SU-DHL-6 (cell line): ENCODE data around the gene AP5Z1.
A peak's percentile ranks its signal among the peaks of the same experiment; 100 is the strongest.

Source experiments
- H2AFZ ChIP-seq: fragments of 200-600 bp; sonication (generic); 2 replicates; pipeline ENCODE4 v1.6.1; 2014; ENCODE audit warnings: low read depth, mild to moderate bottlenecking, moderate library complexity, mixed read lengths, antibody characterized with exemption, low read length; ENCODE audit not compliant: severe bottlenecking
- H3F3A ChIP-seq: fragments of 200-600 bp; shearing (Covaris generic); 2 replicates; pipeline ENCODE4 v1.6.0; 2016; ENCODE audit warnings: antibody characterized with exemption, mild to moderate bottlenecking; ENCODE audit not compliant: insufficient read depth
- H3K27ac ChIP-seq: fragments of 200-600 bp; sonication (generic); 2 replicates; pipeline ENCODE4 v1.5.1; 2016; ENCODE audit warnings: low read depth, mild to moderate bottlenecking, low read length, moderate library complexity, mixed read lengths
- H3K27me3 ChIP-seq: fragments of 200-600 bp; sonication (generic), shearing (Covaris generic); 2 replicates; pipeline ENCODE4 v1.6.0; 2014; ENCODE audit warnings: mild to moderate bottlenecking, low read length
- H3K36me3 ChIP-seq: fragments of 200-600 bp; sonication (generic); 2 replicates; pipeline ENCODE4 v1.6.1; 2014; ENCODE audit warnings: mild to moderate bottlenecking, low read length, mixed read lengths
- H3K4me2 ChIP-seq: fragments of 300-600, 200-600 bp; shearing (Covaris generic), sonication (generic); 2 replicates; pipeline ENCODE4 v1.6.0; 2014; ENCODE audit warnings: low read length, low read depth, mild to moderate bottlenecking; ENCODE audit not compliant: poor library complexity, severe bottlenecking
- H3K4me3 ChIP-seq: fragments of 200-600 bp; sonication (generic); 2 replicates; pipeline ENCODE4 v1.5.1; 2014; ENCODE audit warnings: antibody characterized with exemption, low read length, mild to moderate bottlenecking, mixed read lengths; ENCODE audit not compliant: insufficient read depth, poor library complexity, severe bottlenecking
- H3K79me2 ChIP-seq: fragments of 200-600 bp; sonication (generic); 2 replicates; pipeline ENCODE4 v1.6.1; 2014; ENCODE audit warnings: mild to moderate bottlenecking, low read length, moderate library complexity; ENCODE audit not compliant: insufficient read depth
- H3K9ac ChIP-seq: fragments of 200-600 bp; sonication (generic); 2 replicates; pipeline ENCODE4 v1.7.0; 2014; ENCODE audit warnings: mild to moderate bottlenecking, low read length
- H3K9me2 ChIP-seq: fragments of 200-600 bp; sonication (generic); replicated peaks from 2 replicates; pipeline ENCODE4 v1.6.1; 2014; ENCODE audit warnings: low read length; ENCODE audit not compliant: insufficient read depth
- H3K9me3 ChIP-seq: fragments of 200-600 bp; sonication (generic); 2 replicates; pipeline ENCODE4 v1.6.1; 2014; ENCODE audit warnings: low read length, mixed read lengths; ENCODE audit not compliant: insufficient read depth
- H4K20me1 ChIP-seq: fragments of 200-600 bp; sonication (generic); 2 replicates; pipeline ENCODE4 v1.6.1; 2014; ENCODE audit warnings: low read depth, mild to moderate bottlenecking, antibody characterized with exemption, low read length, moderate library complexity, mixed read lengths
- EZH2phosphoT487 ChIP-seq: fragments of 200-600 bp; sonication (generic), shearing (Covaris generic); conservative IDR thresholded peaks from 2 replicates; pipeline ENCODE4 v1.6.1; 2018; ENCODE audit warnings: mild to moderate bottlenecking, antibody characterized with exemption, low read length, moderate library complexity, mixed read lengths
- TF ChIP-seq, protein P1 (sequence below): fragments of 200-600 bp; sonication (generic); IDR thresholded peaks from one replicate; pipeline ENCODE4 v1.5.1; 2017; ENCODE audit warnings: antibody characterized with exemption, mild to moderate bottlenecking, low read length, moderate library complexity; ENCODE audit not compliant: insufficient read depth, poor library complexity, severe bottlenecking

AP5Z1 gene

DNA sequence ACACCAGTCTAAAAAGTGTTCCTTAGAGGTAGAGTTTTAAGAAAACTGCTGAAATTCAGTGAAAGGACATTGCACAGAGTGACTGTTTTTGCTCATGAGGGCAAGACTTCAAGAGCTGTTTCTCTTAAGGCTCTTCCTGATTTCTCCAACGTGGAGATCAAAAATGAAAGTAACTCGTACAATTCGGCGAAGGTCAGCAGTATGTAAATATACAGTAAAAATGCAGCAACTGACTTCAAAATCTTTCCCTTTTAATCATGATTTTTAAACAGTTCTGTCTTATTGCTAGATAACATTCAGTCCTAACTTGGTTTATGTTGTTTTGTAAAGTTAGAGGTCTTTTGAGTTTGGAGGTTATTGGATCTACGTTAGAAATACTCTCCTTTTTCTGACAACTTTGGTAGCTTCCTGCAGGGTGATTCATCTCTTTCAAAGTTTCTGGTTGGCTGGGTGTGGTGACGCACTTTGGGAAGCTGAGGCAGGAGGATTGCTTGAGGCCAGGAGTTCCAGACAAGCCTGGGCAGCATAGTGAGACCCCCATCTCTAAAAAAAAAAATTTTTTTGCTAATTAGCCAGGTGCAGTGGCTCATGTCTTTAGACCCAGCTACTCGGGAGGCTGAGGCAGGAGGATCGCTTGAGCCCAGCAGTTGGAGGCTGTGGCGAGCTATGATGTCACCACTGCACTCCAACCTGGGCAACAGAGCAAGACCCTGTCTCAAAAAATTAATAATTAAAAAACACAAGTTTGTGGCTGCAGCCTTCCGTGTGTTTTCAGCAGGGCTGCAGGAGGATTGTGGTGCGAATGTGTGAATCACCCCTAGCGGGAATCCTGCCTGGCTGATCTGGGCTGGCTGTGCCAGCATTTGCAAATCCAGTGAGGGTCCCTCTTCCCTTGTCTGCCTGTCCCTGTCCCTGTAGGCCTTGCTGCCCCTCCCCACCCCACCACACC, 29.2 kb upstream of the AP5Z1 start:
- H3K4me3 ChIP-seq: peak overlapping the region; percentile 43

DNA sequence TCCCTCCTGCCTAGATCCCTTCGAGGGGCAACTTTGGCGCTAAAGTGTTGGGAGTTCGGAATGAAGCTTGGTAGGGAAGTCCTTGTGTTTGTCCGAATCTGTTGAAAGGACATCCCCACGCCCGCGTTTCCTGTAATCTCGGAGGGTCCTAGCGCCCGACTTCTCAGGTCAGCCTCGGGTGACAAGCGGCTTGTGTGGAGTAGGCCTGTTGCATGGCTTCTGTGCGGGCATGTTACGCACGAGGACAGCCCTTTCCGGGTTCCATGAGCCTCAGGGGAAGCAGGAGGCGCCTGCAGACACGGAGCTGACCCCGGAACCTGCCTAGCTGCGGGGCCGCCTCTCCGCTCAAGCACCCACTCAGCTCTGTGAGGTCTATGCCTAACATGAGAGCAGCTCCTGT, 28.4 kb upstream of the AP5Z1 start:
- Histone ChIP-seq H4K20me1 (no peaks in the 10 kb centered on the region), H3K4me2 (no peak overlapping the region), H3K9ac (no peak overlapping the region), H3K79me2 (0 out of 2 replicates have a peak, but pooled peaks cover 3% of the 10 kb centered on the region), H3F3A (peaks cover 8% of the 10 kb centered on the region), H3K9me2 (no peaks in the 10 kb centered on the region), H3K27me3 (no peaks in the 10 kb centered on the region), H3K4me3 (no peak overlapping the region), H3K27ac (no peak overlapping the region), H3K36me3 (no peaks in the 10 kb centered on the region), H2AFZ (no peak overlapping the region), H3K9me3 (no peaks in the 10 kb centered on the region)
- no peak for TF ChIP-seq EZH2phosphoT487
- TF ChIP-seq, protein P1, sequence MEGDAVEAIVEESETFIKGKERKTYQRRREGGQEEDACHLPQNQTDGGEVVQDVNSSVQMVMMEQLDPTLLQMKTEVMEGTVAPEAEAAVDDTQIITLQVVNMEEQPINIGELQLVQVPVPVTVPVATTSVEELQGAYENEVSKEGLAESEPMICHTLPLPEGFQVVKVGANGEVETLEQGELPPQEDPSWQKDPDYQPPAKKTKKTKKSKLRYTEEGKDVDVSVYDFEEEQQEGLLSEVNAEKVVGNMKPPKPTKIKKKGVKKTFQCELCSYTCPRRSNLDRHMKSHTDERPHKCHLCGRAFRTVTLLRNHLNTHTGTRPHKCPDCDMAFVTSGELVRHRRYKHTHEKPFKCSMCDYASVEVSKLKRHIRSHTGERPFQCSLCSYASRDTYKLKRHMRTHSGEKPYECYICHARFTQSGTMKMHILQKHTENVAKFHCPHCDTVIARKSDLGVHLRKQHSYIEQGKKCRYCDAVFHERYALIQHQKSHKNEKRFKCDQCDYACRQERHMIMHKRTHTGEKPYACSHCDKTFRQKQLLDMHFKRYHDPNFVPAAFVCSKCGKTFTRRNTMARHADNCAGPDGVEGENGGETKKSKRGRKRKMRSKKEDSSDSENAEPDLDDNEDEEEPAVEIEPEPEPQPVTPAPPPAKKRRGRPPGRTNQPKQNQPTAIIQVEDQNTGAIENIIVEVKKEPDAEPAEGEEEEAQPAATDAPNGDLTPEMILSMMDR: no peak

More for the DNA sequence above, 29.2 kb upstream of the AP5Z1 start:
- Histone ChIP-seq H3F3A (peaks cover 8% of the 10 kb centered on the region), H3K9ac (peak overlapping the region; percentile 28), H3K79me2 (0 out of 2 replicates have a peak, but pooled peaks cover 3% of the 10 kb centered on the region), H3K27ac (peak overlapping the region; percentile 63), H3K27me3 (no peaks in the 10 kb centered on the region), H3K9me2 (no peaks in the 10 kb centered on the region), H4K20me1 (no peaks in the 10 kb centered on the region), H3K4me2 (peak overlapping the region; percentile 79), H3K36me3 (no peaks in the 10 kb centered on the region), H2AFZ (peak overlapping the region; percentile 17), H3K9me3 (no peaks in the 10 kb centered on the region)
- no peak for TF ChIP-seq EZH2phosphoT487
- TF ChIP-seq, protein P1: no peak

DNA sequence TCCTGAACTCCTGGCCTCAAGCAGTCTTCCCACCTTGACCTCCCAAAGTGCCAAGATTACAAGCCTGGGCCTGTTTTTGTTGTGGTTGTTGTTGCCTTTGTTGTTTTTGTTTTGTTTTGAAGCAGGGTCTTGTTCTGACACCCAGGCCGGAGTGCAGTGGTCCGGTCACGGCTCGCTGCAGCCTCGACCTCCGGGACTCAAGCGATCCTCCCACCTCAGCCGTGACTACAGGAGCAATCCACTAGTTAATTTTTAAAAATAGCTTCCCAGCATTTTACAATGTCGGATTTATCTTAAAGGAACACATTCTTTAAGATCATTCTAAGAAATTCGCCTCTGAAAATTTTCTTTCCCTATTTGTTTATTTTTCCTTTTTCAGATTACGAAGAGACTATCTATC, 27.7 kb upstream of the AP5Z1 start:
- H3K27ac ChIP-seq: no peak overlapping the region
- TF ChIP-seq, protein P1: no peak
- TF ChIP-seq EZH2phosphoT487: no peak
- no peaks in the 10 kb centered on the region for H4K20me1 ChIP-seq
- no peak overlapping the region for H3K4me3 ChIP-seq
- H3K9me3 ChIP-seq: no peaks in the 10 kb centered on the region
- H3K27me3 ChIP-seq: no peaks in the 10 kb centered on the region
- H3K9me2 ChIP-seq: no peaks in the 10 kb centered on the region
- H3K9ac ChIP-seq: no peak overlapping the region
- no peak overlapping the region for H3K4me2 ChIP-seq
- peaks cover 8% of the 10 kb centered on the region for H3F3A ChIP-seq
- 0 out of 2 replicates have a peak, but pooled peaks cover 3% of the 10 kb centered on the region for H3K79me2 ChIP-seq
- H3K36me3 ChIP-seq: no peaks in the 10 kb centered on the region
- no peak overlapping the region for H2AFZ ChIP-seq
